CD14-positive monocyte (primary cell): Measurements from ENCODE around the gene NFATC2. TPM values are rescaled to one million over a fixed set of nuclear protein-coding genes. Genes with fewer than 3 reads are reported as not detected.

ENCODE experiments used
- DNase-seq, 3 donors: peaks; one replicate each; pipeline ENCODE4 v3.0.0-alpha.2; 2011 to 2022
- H2AFZ ChIP-seq: 2 replicates; pipeline ENCODE4 v1.6.0; 2012; ENCODE audit warnings: mild to moderate bottlenecking, low read depth, low read length, inconsistent platforms; ENCODE audit not compliant: insufficient read depth, poor library complexity, severe bottlenecking
- H3K27ac ChIP-seq, 2 donors: 1 replicate in 1 of 2; 2 replicates in 1 of 2; pipeline ENCODE4 v1.5.1; 2012 to 2013; ENCODE audit warnings: low read length in 2 of 2, control low read depth in 1 of 2, inconsistent platforms in 1 of 2, low read depth in 1 of 2, mild to moderate bottlenecking in 1 of 2
- H3K27me3 ChIP-seq, 2 donors: one replicate each; pipeline versions ENCODE4 v1.6.0 to v1.6.1; 2011 to 2013; ENCODE audit warnings: low read length in 2 of 2; ENCODE audit not compliant: control insufficient read depth in 2 of 2, insufficient read depth in 2 of 2
- H3K36me3 ChIP-seq, 2 donors: replicated peaks in 1 of 2; 1 replicate in 1 of 2; 2 replicates in 1 of 2; pipeline versions ENCODE4 v1.5.1 to v1.6.1; 2012 to 2013; ENCODE audit warnings: low read length in 2 of 2, control low read depth in 1 of 2, inconsistent platforms in 1 of 2, mild to moderate bottlenecking in 1 of 2; ENCODE audit not compliant: insufficient read depth in 2 of 2, control insufficient read depth in 1 of 2
- H3K4me1 ChIP-seq, 2 donors: 1 replicate in 1 of 2; 2 replicates in 1 of 2; pipeline versions ENCODE4 v1.5.1 to v1.6.1; 2012 to 2013; ENCODE audit warnings: low read length in 2 of 2, control low read depth in 1 of 2, inconsistent platforms in 1 of 2, mild to moderate bottlenecking in 1 of 2, moderate library complexity in 1 of 2; ENCODE audit not compliant: insufficient read depth in 2 of 2, control insufficient read depth in 1 of 2
- H3K4me2 ChIP-seq: replicated peaks from 2 replicates; pipeline ENCODE3; 2012; ENCODE audit warnings: low read length, moderate library complexity, mild to moderate bottlenecking; ENCODE audit not compliant: poor library complexity, severe bottlenecking; ENCODE audit errors: extremely low read depth
- H3K4me3 ChIP-seq, 3 experiments: fragments of 200-600 bp in 1 of 3; sonication (generic) in 1 of 3; replicated peaks in 1 of 3; 1 replicate in 2 of 3; 2 replicates in 1 of 3; pipeline ENCODE4 v1.5.1; 2011 to 2013; ENCODE audit warnings: low read length in 3 of 3, mild to moderate bottlenecking in 3 of 3, control low read depth in 2 of 3, low read depth in 2 of 3, inconsistent platforms in 1 of 3, moderate library complexity in 1 of 3
- H3K79me2 ChIP-seq: 2 replicates; pipeline ENCODE4 v1.6.0; 2012; ENCODE audit warnings: mild to moderate bottlenecking, control low read depth, inconsistent platforms, low read length, moderate library complexity; ENCODE audit not compliant: insufficient read depth
- H3K9ac ChIP-seq: 2 replicates; pipeline ENCODE4 v1.6.0; 2017; ENCODE audit warnings: low read length, mild to moderate bottlenecking; ENCODE audit not compliant: insufficient read depth, poor library complexity, severe bottlenecking
- H3K9me3 ChIP-seq, 2 donors: replicated peaks in 1 of 2; 1 replicate in 1 of 2; 2 replicates in 1 of 2; pipeline versions ENCODE4 v1.5.1 to v1.6.1; 2012 to 2013; ENCODE audit warnings: low read length in 2 of 2, control low read depth in 1 of 2; ENCODE audit not compliant: control insufficient read depth in 1 of 2, insufficient read depth in 1 of 2
- H4K20me1 ChIP-seq: 2 replicates; pipeline ENCODE4 v1.6.0; 2012; ENCODE audit warnings: mild to moderate bottlenecking, low read length, control low read depth, moderate library complexity; ENCODE audit not compliant: insufficient read depth
- H3K27ac Mint-ChIP-seq, 7 donors: one replicate each; pipeline ENCODE4 v1.8.0; 2020; ENCODE audit warnings: mild to moderate bottlenecking in 7 of 7, mixed read lengths in 7 of 7, moderate library complexity in 6 of 7, inconsistent platforms in 2 of 7
- H3K27me3 Mint-ChIP-seq, 3 donors: one replicate each; pipeline ENCODE4 v1.8.0; 2021 to 2022; ENCODE audit warnings: low read depth in 3 of 3, mild to moderate bottlenecking in 3 of 3, mixed read lengths in 3 of 3, moderate library complexity in 3 of 3, inconsistent platforms in 1 of 3
- H3K36me3 Mint-ChIP-seq, 2 donors: one replicate each; pipeline ENCODE4 v1.8.0; 2020; ENCODE audit warnings: mixed read lengths in 2 of 2, inconsistent platforms in 1 of 2, mild to moderate bottlenecking in 1 of 2
- H3K4me1 Mint-ChIP-seq: one replicate; pipeline ENCODE4 v1.8.0; 2020; ENCODE audit warnings: mild to moderate bottlenecking, mixed read lengths
- H3K4me3 Mint-ChIP-seq, 2 donors: one replicate each; pipeline ENCODE4 v1.8.0; 2020; ENCODE audit warnings: mild to moderate bottlenecking in 2 of 2, mixed read lengths in 2 of 2, moderate library complexity in 1 of 2
- H3K9me3 Mint-ChIP-seq, 7 donors: one replicate each; pipeline ENCODE4 v1.8.0; 2020 to 2022; ENCODE audit warnings: mixed read lengths in 7 of 7, mild to moderate bottlenecking in 6 of 7, moderate library complexity in 6 of 7, inconsistent platforms in 2 of 7
- CTCF ChIP-seq: fragments of 200-600 bp; IDR thresholded peaks from one replicate; pipeline ENCODE4 v1.8.0; 2022; ENCODE audit warnings: antibody characterized with exemption, mild to moderate bottlenecking
- WGBS: methylation state at CpG from one replicate; pipeline ENCODE4 v1.1.5; 2013; ENCODE audit warnings: missing lambda C conversion rate; ENCODE audit not compliant: insufficient coverage; 5-methylcytosine and 5-hydroxymethylcytosine counted together
- intact Hi-C, 2 donors: fragments of 100-400 bp; cut with micrococcal nuclease; formaldehyde crosslinking; loops; one replicate each; pipeline versions ENCODE4 v1.15.0 to v1.15.1; 2023
- polyA plus RNA-seq, 3 donors: library from polyadenylated mRNA; depleted of rRNA in 1 of 3; unstranded in 2 of 3; stranded (reverse) in 1 of 3; fragments of 300-500 nt in 2 of 3; fragments of >200 nt in 1 of 3; fragmentation: Illumina TruSeq in 2 of 3; gene quantifications; 1 replicate in 2 of 3; 2 replicates in 1 of 3; pipeline ENCODE4 v1.2.3, GENCODE V29; 2012 to 2021

NFATC2 gene
- polyA plus RNA-seq, 3 donors = 0.03 to 0.18 (median 0.11) TPM

- intact Hi-C loops = no loop called here
- Mint-ChIP-seq H3K36me3 (no peaks in the 10 kb centered on the region), H3K4me1 (no peaks in the 10 kb centered on the region), H3K9me3 (peaks cover 0 to 1% (median 0%) of the 10 kb centered on the region in 7 donors), H3K27ac (no peak overlapping the region), H3K27me3 (peaks cover 3 to 4% (median 3%) of the 10 kb centered on the region in 3 donors), H3K4me3 (no peak overlapping the region)
- Histone ChIP-seq H3K36me3 (no peaks in the 10 kb centered on the region), H3K4me1 (no peaks in the 10 kb centered on the region), H3K9ac (no peak overlapping the region), H2AFZ (no peak overlapping the region), H3K4me3 (no peak overlapping the region), H3K79me2 (no peaks in the 10 kb centered on the region), H3K27ac (no peak overlapping the region), H3K9me3 (no peaks in the 10 kb centered on the region), H4K20me1 (no peaks in the 10 kb centered on the region), H3K4me2 (no peak overlapping the region), H3K27me3 (no peaks in the 10 kb centered on the region)
- DNase-seq = no peak
- 94% methylated on average over 2 of the region's 4 CpGs for WGBS
- TF ChIP-seq CTCF = no peak
These were observed 189.0 kb downstream of the NFATC2 start for GRCh38 chr20:51353491-51353890.

DNA sequence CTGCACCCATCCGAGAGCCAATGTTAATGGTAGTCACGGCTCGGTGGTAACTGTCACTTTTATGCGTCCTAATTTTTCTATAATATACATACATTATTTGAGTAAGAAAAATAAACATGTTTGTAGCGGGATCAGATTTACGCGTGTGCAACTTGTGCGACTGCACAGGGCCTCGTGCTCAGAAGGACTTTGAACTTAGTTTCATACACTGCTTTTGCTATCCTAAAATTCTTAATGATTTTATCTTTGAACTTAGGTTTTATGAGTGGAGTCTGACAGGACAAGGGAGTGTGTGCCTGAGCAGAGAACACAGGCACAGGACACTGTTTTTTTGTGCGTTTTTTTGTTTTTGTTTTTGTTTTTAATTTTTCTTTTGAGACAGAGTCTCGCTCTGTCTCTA is 189.7 kb downstream of the NFATC2 start:
- no peak for TF ChIP-seq CTCF
- Mint-ChIP-seq H3K36me3 (no peaks in the 10 kb centered on the region), H3K27me3 (peaks cover 3 to 4% (median 4%) of the 10 kb centered on the region in 3 donors), H3K27ac (no peak overlapping the region), H3K4me1 (no peaks in the 10 kb centered on the region), H3K4me3 (no peak overlapping the region), H3K9me3 (peaks cover 0 to 1% (median 0%) of the 10 kb centered on the region in 7 donors)
- Histone ChIP-seq H3K4me2 (no peak overlapping the region), H2AFZ (no peak overlapping the region), H3K27me3 (no peaks in the 10 kb centered on the region), H3K9ac (no peak overlapping the region), H4K20me1 (no peaks in the 10 kb centered on the region), H3K4me3 (no peak overlapping the region), H3K27ac (no peak overlapping the region), H3K4me1 (no peaks in the 10 kb centered on the region), H3K9me3 (no peaks in the 10 kb centered on the region), H3K36me3 (no peaks in the 10 kb centered on the region), H3K79me2 (no peaks in the 10 kb centered on the region)
- intact Hi-C loops = no loop called here
- DNase-seq = no peak
- WGBS = 100% methylated on average over 1 of the region's 11 CpGs
